HG02981 (cell line): ENCODE data around the gene ELP4.
"Not testable (repeated sequence)": the region's sequence is repeated elsewhere in the genome, so short reads cannot be mapped to it uniquely, and the experiment has no call there.

Experiments
- ATAC-seq: cut with Tn5 transposase; IDR thresholded peaks from one replicate; pipeline ENCODE4 v1.9.1; 2021; ENCODE audit warnings: mild to moderate bottlenecking, moderate library complexity; ENCODE audit not compliant: unreplicated experiment

ELP4 gene

DNA sequence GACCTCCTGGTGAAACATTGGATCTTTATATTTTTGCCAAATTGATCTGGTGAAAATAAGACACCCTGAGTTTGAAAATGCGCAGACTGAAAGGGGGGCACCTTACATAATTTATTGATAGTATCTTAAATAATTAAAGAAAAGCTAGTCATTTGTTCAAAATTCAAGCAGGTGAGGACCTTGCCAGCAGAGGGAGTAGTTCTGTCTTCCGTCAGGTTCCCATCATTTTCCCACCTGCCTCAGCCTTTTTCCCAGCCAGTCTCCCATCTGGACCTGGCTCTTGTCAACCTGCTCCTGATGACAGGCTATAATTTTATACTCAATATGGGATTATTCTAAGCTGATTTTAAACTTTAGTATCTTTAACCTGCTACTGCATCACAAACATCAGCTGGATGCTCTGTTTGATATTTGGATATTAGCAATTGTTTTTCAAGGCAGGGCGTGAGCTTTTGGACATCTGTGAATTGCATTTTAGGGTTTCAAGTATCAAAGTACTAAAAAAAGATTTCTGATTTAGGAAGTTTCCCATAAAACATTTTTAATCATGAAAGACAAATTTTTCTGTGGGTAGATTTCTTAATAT lies 132.0 kb downstream of the ELP4 start:
- ATAC-seq, result no peak

DNA sequence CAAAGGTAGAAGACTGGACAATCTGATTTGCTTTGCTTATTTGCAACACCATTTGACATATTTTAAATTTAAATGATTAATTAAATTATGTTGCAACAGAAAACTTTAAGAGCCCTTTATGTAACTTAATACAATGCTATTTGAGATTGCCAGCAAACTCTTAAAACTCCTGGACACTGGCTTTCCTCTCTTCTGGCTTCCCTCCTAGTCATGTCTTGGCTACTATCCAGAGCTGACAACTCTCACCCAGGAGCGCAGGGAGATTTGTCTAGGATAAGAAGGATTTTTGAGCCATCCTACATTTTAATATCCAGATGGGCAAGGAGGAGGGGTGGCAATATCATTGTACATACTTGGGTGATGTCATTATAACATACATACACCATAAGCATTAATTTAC lies 134.3 kb downstream of the ELP4 start:
- no peak for ATAC-seq

DNA sequence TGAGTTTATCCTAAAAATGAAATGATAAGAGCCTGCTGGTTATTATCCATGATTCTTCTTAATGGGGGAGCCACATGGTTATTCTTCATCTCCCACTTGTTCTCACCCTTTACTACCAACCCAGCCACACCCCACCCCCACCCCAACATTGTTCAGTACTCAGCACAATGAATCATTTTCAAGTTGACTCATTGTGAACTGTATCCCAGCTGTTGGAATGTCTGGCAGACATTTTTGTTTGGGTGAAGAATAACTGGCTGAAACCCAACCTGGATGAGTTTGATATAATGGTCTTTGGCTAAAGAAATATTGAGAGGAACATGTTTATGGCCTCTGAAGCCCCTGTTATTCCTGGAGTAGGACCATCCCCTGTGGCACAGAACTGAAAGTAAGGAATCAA lies 136.2 kb downstream of the ELP4 start:
- no peak for ATAC-seq

DNA sequence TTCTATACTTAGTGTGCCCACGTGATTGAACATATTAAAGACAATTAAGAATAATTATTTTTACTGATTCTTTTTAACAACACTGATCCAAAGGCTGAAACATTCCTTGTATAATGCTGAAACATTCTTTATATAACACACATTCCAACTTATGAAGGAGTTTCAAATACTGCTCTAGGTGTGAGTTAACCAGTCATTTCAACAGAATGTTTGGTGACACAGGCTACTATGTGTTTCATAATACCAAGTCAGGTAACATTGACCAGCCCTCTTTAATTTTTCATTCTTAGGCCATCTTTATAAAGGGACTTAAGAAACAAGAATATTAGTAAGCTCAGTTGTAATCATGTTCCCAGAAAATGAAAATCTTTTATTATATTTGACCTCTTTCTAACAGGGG lies 136.6 kb downstream of the ELP4 start:
- no peak for ATAC-seq

DNA sequence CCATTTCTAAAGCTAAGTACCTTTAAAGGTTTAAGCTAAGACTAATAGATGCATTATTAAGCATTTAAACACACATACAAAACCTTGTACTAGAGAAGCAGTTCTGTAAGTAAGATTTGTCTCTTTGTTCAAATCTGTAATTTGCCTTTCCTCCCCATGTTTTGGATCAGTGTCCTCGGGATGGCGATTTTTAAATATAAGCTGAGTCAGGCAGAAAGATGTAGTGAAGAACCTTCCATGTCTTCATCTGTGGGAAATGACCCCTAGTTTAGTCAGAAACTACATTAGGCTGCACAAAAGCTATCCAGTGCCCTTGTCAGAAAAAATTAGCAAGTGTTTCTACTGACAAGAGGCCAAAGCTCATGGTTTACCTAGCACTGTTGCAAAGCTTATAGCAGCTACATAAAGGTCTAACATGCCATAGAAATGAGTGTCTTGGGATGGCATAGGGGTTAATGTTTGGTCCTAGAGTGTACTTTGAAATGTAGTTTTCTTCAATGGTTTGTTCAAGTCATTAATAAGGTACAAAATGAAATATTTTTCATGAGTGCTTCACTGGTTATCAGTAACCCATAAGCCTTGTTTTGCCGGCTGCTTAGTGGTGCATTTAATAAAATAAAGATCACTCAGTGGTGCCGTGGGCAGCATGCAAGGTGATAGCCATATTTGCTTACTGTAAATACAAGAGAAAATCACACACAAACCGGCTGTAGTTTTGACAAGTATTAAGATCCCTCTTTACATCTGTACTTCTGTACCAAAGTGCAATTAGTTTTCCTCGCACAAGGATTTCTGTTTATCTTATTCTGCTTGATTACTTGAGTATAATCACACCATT lies 139.8 kb downstream of the ELP4 start:
- ATAC-seq, result no peak

DNA sequence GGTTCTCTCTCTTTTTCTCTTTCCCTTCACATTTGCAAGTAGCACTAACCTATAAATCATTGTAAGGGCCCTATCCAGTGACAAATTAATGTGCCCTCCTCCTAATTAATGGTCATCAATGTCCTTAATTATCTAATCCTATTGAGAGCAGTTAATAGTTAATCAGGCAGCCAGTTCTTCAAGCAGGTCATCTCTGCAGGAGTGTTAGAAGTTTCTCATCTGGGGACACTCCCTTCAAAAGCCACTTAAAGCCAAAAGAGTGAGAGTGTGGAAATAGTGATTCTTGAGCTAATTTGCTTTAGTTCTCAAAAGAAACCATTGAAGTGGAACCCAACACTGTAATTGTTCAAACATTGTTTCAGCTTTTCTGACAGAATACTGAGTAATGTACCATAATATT lies 141.6 kb downstream of the ELP4 start:
- no peak for ATAC-seq

DNA sequence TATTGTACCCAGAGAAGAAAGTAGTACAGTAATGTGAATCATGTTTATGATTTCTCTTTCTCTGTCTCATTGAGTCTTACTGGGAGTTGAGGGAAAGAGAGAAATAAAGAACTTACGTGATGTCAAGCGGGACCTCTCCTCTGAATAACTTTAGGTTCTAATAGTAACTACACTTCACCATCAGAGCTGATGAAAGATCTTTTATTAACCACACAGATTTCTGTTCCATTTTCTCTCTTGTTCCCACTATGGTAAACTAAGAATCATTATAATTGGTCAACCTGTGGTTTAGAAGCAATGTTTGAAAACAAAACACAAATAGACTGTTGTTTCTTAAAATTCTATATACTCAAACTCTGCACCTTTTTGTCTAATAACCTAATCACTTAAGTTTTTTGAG lies 142.3 kb downstream of the ELP4 start:
- ATAC-seq, result peak; percentile 65

DNA sequence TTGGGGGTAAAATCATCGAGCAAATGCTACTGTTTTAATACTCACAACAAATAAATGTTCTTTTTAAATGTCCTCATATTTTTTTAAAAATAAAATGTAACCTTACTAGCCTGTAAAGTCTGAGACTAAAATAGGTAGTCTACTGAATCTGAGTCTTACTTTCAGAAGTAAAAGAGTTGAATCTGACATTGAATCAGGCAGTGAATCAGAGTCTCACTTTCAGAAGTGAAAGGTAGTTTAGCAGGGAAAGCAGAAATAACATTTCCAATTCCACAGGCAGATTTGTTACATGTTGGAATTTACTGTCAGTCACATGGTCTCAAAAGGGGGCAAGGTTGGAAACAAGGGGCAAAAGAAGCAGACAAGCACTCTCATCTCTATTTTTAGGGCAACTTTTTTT lies 143.0 kb downstream of the ELP4 start:
- peak; percentile 52 for ATAC-seq

DNA sequence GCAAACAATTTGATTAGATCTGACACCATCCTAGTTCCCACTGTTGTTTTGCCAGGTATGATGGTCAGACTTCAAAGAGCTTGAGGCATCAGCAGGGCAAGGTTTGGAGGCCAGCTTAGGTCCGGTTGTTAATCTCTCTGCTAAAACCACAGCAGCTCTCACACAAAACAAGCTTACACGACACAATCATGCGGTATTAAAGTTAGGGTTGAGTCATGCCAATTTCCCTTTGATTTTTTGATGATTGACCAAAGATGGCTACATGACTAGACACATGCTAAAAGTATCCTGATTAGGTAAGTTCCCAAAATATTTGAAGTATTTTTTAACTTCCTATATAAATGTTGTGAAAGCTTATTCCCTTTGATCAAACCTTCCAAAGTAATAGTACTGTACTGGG lies 145.9 kb downstream of the ELP4 start:
- ATAC-seq, result no peak

DNA sequence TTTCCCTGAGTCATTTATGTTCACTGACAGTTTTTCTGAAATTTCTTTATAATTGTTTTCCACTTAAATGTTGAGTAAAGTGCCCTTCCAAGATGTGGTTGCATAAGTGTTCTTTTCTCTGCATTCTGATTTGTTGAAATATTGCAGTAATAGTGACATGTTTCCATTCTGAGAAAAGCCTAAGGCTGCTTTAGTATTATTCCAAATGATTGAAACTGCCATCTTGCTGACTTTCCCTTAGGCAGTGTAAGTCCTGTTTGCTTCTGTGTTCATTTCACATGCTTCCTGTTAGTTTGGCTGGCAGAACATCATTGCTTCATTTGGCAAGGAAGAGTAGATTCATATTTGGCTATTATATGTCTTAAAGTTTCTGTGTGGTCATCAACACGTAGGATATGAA lies 146.5 kb downstream of the ELP4 start:
- no peak for ATAC-seq

DNA sequence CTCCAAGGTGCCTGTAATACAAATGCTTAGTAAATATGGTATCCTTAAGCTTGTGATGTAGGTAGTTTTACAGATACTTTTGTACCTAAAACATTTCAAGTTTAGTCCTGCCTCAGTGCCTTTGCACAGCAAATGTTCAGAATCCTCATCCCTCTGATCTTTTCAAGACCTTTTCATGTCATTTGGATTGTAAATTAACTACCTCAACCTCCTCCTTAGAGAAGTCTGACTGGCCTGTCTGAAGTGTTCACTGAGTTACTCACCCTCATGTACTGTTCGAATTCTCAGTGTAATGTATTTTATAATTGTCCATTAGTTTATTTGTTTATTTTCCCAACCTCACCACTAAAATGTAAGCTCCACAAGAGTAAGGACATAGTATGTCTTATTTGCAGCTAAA lies 147.5 kb downstream of the ELP4 start:
- ATAC-seq, result no peak

DNA sequence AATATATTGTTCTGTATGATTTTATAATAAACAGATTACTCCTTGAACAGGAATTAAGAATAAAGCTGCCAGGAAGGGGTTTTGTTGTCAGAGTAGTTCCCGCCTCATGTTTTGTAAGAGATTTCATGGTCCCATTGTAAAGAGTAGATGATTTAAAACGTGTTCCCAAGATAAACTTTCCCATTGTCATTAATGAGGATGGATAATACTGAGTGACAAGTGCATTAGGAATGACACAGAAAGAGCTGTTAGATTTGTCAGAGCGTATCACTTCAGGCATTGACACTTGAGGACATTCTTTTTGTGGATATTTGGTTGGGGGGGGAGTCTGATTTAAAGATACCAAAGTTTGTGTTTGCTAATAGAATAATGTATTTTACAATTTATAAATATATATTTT lies 154.6 kb downstream of the ELP4 start:
- no peak for ATAC-seq

DNA sequence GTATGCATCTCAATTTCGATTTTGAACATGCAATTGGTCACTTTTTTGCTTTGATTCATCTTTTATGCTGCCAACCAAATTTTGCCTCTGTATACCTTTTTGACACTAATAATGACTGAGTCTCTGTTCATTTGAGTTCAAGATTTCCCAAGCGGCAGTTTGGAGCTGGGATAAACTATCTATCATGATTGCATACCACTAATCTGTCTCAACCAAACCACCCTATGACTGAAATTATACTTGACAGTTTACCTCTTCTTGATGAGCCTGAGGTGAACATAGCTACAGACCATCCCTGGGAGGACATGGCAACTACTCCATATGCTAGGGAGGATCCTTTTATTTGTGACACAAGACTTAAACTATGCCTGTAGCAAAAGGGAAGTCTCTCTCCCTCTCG lies 155.4 kb downstream of the ELP4 start:
- ATAC-seq, result no peak

DNA sequence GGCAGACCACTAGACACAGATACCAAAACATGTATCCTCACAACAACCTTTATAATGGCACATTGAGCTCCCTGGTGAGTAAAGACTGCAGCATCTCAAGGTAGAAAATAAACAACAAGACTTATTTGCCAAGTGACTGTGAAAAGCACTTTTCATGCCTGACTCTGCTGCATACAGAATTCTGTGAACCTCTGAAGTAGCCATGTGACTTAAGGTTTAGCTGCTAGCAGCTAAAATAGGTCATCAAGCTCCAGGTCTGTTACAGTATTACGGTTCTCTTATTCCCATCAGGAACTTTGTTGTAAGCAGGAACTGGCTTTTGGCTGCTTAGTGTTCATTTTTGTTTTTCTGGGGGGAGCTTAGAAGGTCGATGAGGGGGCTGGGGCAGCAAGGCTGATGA lies 162.1 kb downstream of the ELP4 start:
- no peak for ATAC-seq

DNA sequence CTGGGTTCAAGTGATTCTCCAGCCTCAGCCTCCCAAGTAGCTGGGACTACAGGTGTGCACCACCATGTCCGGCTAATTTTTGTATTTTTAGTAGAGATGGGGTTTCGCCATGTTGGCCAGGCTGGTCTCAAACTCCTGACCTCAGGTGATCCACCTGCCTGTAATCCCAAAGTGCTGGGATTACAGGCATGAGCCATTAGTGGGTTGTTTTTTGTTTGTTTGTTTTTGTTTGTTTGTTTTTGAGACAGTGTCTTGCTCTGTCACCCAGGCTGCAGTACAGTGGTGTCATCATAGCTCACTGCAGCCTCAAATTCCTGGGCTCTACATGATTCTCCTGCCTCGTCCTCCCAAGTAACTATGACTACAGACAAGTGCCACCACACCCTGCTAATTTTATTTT lies 163.5 kb downstream of the ELP4 start:
- not testable (repeated sequence) for ATAC-seq

DNA sequence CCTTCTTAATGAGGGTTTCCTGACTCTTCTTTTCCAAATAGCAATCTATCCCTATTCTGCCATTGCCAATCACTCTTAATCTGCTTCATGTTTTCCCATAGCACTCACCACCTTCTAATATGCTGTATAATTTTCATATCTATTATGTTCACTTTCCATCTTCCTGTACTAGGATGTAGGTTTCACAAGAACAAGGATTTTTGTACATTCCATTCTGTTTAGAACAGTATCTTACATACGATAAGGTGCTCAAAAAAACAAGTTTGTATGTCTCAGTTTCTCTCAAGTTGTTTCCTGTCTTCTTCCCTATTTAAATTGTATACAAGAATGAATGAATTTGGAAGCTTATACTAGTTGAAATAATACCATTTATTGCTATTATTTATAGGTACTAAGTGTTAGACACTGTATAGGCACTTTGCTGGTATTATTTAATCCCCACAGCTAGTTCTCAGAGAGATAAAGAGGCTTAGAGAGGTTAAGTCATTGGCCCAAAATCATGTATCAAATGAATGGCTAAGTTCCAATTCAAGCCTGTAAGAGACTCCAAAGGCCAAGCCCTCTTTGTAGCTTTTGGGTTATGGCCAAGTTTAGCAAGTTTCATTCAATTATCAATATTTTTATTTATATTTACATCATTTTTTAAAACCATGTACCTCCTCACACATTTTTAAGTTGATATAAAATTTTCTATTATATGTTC lies 166.9 kb downstream of the ELP4 start:
- no peak for ATAC-seq

DNA sequence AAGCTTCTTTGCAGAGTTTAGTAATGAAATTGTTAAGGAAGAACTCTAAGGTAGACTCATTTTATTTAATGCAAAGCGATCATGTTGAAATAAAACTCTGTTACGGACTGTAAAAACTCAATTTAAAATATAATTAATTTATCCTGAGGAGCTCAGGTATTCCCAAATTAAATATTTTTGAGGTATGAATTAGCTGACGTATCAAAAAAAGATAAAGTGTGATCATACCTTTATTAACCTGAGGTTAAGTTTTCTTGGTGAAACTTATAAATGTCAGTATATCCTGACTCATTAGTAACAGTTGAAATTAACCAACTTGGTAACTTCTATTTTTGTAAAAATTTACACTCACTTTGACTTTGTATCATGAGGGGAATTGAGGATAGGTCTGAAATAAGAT lies 171.2 kb downstream of the ELP4 start:
- no peak for ATAC-seq

DNA sequence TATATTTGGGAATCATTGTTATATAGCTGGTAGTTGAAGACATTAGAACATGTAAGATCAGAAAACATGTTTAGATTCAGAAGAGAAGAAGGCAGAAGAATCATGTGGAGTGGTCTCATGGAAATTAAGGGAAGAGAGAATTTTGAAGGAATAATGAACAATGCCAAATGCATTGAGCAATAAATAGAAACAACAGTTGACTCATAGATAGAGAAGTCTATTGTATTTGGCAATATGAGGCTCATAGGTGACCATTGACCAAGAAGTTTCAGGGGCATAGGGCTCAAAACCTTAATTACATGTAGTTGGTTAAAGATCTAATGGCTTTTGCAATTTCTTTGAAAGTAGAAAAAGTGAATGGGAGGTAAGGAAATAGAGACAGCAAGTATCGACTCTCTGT lies 177.7 kb downstream of the ELP4 start:
- ATAC-seq, result no peak

DNA sequence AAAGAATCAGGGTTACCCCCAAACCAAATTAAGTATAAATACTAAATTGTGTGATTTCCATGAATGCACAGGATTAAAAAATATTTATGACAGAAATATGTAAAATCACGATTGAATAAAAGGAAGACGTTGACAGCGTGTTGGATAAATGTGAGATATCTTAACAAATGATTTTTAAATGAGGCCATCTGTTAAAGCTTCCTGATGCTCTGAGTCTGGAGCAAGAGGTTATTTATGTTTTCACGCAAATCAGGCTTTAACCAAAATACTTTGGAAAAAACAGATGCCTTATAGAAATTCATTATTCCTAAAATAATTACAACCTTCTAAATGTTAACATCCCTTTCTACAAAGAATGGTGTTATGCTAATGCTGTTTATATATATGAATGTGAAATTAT lies 178.3 kb downstream of the ELP4 start:
- ATAC-seq, result no peak

DNA sequence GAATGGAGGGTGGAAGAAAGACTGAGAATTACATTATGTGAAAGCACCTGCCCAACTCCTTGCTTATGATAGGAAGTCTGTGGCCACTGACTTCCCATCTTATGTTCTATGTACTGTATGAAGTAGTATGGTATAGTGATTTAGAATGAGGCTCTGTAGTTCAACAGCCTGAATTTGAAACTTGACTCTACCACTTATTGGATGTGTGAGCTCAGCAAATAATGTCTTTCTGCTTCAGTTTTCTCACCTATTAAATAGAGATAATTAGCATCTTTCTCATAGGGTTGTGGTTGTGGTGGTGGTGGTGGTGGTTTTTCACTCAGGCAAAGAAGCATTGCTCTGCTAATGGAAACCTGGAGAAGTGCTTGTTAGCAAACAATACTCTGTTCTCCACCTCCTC lies 180.0 kb downstream of the ELP4 start:
- no peak for ATAC-seq

DNA sequence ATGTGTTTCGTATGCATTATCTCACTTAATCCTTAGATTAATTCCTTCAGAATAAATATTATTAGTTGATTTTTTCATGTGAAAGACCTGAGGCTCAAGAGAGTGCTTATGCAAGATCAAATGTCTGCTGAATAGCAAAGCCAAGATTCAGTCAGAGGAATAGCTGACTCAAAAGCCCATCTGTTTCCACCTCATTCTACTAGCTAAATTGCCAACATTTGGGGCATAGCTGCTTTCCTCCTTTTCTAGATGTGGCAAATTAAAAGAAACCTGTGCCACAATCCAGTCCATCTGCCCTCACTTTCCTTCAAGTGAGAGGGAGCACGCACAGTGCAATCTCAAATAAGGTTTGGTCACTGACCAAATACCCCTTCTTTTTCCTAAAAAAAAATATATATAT lies 180.5 kb downstream of the ELP4 start:
- no peak for ATAC-seq

DNA sequence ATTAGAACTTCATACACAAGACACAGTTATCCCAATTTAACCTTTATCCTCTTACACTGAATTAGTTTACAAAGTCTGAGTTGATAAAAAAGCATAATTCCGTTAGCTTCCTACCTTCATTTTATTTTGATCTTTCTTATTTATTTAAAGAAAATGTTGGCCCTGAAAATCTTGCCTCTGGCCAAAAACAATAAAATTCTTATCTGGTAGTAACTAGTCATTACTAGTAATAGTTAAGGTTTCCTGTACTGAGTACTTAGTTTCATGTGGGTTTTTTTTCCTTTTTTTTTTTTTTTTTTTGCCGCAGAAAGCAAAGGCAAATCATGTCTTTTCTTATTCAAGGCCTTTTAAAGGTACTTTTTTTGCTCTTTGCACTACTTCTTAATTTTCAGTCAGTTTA lies 180.9 kb downstream of the ELP4 start:
- ATAC-seq, result no peak
